HG03342 (cell line): Measurements from ENCODE around the gene LPCAT2.

Experiments used
- ATAC-seq: cut with Tn5 transposase; IDR thresholded peaks from one replicate; pipeline ENCODE4 v1.9.1; 2021; ENCODE audit warnings: mild to moderate bottlenecking, moderate library complexity; ENCODE audit not compliant: unreplicated experiment

The LPCAT2 gene

GRCh38 chr16:55501549-55502322 lies 7.1 kb upstream of the LPCAT2 start:
- ATAC-seq, result no peak

DNA sequence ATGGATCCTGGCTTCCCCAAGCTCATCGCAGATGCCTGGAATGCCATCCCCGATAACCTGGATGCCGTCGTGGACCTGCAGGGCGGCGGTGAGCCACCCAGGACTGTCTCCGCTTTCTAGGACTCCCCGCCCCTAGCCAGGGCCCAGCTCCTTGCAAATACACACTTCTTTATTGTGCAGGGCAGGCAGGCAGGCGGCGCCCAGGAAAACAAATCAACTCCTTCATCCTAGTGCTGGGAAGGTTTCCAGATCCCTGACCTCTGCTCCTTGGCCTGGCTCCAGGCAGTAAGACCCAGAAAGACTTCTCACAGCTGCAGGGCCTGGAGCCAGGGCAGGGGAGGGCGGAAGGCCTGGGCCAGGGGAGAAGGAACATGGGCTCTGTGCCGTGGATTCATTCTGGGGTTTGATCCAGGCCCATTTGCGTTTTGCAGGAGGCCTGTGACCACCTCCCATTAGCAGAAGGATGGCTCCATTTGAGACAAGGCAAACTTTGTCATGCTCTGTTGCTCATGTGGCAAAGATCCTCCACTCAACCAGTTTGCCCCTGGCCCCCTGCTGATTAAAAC lies 6.0 kb upstream of the LPCAT2 start:
- ATAC-seq, result no peak

DNA sequence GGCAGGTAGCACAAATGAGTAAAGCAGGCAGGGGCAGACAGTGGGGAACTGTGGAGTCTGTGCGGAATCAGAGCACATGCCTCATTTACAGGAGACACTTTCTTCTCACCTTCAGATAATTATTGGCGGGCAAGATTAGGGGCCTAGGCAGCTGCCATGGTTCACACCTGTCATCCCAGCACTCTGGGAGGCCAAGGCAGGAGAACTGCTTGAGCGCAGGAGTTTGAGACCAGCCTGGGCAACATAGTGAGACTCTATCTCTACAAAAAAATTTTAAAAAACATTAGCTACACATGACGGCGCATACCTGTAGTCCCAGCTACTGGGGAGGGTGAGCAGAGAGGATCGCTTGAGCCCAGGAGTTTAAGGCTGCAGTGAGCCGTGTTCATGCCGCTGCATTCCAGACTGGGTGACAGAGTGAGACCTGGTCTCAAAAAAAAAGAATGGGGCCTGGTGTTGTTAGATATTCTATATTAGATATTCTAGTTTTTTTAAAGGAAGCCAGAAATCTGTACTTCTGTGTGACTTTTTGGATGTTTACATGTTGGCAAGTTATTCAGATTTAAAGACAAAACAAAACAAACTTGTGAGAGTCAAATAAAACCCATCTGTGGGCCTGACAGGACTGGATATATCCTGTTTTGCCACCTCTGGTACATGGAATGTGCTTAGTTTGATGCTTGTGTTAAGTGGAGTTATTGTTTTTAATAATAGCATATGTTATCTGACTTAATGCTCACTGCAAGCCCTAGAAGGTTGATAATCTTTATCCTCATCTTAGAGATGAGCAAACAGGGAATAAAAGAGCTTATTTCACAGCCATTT lies 4.9 kb upstream of the LPCAT2 start:
- no peak for ATAC-seq

DNA sequence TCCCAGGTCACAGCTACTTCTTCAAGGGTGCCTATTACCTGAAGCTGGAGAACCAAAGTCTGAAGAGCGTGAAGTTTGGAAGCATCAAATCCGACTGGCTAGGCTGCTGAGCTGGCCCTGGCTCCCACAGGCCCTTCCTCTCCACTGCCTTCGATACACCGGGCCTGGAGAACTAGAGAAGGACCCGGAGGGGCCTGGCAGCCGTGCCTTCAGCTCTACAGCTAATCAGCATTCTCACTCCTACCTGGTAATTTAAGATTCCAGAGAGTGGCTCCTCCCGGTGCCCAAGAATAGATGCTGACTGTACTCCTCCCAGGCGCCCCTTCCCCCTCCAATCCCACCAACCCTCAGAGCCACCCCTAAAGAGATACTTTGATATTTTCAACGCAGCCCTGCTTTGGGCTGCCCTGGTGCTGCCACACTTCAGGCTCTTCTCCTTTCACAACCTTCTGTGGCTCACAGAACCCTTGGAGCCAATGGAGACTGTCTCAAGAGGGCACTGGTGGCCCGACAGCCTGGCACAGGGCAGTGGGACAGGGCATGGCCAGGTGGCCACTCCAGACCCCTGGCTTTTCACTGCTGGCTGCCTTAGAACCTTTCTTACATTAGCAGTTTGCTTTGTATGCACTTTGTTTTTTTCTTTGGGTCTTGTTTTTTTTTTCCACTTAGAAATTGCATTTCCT lies 3.4 kb upstream of the LPCAT2 start:
- ATAC-seq, result no peak

DNA sequence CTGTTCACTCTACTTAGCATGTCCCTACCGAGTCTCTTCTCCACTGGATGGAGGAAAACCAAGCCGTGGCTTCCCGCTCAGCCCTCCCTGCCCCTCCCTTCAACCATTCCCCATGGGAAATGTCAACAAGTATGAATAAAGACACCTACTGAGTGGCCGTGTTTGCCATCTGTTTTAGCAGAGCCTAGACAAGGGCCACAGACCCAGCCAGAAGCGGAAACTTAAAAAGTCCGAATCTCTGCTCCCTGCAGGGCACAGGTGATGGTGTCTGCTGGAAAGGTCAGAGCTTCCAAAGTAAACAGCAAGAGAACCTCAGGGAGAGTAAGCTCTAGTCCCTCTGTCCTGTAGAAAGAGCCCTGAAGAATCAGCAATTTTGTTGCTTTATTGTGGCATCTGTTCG lies 2.8 kb upstream of the LPCAT2 start:
- ATAC-seq, result no peak

GRCh38 chr16:55506708-55507107 lies 2.2 kb upstream of the LPCAT2 start:
- ATAC-seq, result no peak

- no peak for ATAC-seq
Measured at GRCh38 chr16:55508271-55508921, 476 bp upstream of the LPCAT2 start.

GRCh38 chr16:55510185-55510805 lies 1.4 kb downstream of the LPCAT2 start:
- ATAC-seq, result no peak

GRCh38 chr16:55512941-55513340 lies 4.1 kb downstream of the LPCAT2 start:
- no peak for ATAC-seq

DNA sequence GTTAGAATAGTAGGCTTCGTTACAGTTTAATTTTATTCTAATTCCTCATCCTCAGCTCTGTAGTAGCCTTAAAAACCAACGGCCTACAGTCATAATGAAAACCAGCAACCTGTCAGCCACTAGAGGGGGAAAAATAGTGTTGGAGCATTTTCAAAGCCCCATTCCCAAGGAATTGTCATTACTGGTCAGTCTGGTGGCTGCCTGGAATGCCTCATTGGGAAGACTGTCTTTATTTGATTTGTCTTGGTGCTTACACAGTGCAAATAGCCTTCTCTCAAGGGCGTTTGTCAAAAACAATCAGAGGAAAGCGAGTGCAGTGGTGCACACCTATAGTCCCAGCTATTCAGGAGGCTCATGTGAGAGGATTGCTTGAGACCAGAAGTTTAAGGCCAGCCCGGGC lies 4.7 kb downstream of the LPCAT2 start:
- ATAC-seq, result no peak

DNA sequence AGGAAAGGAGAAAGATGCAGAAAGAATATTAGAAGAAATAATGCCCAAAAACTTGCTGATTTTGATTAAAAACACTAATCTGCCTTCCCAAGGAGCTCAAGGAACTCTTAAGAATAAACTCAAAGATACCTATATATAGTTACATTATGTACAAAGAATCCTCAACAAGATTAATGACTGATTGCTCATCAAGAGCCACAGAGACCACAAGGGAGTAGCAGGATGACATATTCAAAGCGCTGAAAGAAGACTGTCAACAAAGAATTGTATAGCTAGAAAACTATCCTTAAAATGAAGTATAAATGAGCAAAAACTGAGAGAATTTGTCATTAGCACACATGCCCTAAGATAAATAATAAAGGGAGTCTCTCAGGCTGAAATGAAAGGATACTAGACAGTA lies 6.2 kb downstream of the LPCAT2 start:
- no peak for ATAC-seq

DNA sequence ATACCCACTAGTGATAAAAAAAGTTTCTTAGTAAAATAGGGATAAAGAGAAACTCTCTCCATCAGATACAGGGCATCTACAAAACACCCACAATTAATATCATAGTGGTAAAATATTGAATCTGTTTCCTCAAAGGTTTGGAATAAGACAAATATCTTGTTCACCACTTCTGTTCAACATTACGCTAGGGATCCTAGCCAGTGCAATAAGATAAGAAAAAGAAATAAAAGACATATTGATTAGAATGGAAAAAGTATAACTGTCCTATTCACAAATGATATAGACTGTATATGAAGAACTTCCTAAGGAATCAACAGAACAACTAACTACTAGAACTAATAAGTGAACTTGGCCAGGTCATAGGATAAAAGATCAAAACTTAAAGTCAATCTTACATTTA lies 12.9 kb downstream of the LPCAT2 start:
- no peak for ATAC-seq

- ATAC-seq, result no peak
Measured at GRCh38 chr16:55526441-55526840, 17.6 kb downstream of the LPCAT2 start.

DNA sequence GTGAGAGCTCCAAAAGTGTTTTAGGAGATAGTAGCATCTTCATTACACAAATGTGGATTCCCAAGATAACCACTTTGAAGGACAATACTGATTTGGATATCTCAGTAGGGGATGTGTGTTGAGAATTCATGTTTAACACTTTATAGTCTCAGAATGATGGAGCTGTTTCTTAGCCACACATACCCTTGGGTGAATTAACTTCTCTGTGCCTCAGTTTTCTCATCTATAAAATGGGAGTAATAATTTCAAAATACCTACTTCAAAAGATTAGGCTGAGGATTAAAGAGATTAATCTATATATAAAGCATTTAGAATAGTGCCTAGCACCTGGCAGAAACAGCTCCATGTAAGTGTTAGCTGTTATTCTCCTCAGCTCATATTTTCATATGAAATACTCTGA lies 19.0 kb downstream of the LPCAT2 start:
- ATAC-seq, result no peak

DNA sequence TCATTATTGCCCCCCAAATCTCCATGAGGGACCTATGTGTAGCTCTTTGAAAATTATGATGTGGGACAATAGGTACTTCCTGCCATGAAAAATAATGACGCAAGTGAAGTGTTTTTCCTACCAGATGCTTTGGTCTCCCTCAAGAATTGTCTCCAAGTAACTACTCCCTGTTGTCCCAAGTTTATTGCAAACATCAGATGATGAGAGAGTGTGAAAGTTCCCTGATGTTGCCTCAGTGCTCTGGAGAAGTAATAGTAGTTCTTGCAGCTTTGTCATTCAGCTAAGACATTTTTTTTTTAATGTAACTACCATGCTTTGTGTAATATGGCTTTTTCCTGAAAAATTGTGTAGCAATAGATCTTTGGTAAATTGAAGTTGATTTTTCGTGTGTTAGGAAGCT lies 20.1 kb downstream of the LPCAT2 start:
- ATAC-seq, result no peak

DNA sequence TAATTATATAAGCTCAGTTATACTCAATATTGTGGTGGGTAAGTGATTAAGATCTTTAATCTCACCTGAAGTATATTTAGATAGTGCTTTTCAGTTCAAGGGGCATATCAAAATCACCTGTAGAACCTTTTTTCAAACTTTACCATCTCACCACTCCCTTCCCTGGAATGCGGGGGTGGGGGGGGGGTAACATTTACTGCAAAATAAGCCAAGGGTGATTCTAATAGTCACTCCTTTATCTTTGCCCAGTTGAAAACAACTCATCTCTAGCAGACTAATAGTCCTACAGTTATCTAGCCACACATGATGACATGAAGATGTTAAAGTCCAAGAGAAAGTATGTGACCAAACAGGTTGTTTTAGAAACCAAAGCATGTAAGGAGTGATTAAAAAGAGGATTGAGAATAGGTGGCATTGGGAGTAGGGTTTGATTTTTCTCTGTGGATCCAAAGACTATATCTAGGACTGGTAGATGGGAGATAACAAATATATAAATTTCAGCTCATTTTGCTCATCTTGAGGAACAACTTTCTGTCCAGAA lies 21.5 kb downstream of the LPCAT2 start:
- no peak for ATAC-seq

DNA sequence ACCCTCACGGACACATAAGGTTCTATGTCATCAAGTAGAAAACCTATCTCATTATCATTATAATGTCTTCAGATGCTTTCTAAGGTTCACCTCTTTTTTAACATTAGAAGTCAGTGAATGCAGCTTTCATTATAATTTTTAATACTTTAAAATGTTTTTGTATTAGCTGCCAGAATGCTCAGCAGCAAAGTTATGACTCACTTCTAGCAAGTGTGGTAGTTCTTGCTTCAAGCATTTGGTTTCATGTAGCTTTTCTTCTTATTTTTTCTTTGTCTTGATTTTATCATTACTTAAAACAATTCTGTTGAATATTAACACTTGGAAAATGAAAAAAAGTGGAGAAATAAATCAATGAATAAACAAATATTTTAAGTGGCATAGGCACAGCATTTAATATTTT lies 23.4 kb downstream of the LPCAT2 start:
- ATAC-seq, result no peak

GRCh38 chr16:55534756-55535155 lies 25.9 kb downstream of the LPCAT2 start:
- no peak for ATAC-seq

- no peak for ATAC-seq
Measured at GRCh38 chr16:55539049-55539448, 30.2 kb downstream of the LPCAT2 start.

- no peak for ATAC-seq
Measured at GRCh38 chr16:55539488-55539887, 30.6 kb downstream of the LPCAT2 start.
